GM13977 (cell line): ENCODE measurements around the gene FBXL7.

Source experiments
- DNase-seq: peaks from one replicate; pipeline ENCODE4 v3.0.0; 2012; ENCODE audit warnings: low spot score
- CTCF ChIP-seq: IDR thresholded peaks from 2 replicates; pipeline ENCODE4 v1.5.1; 2012; ENCODE audit warnings: mild to moderate bottlenecking, control low read depth; ENCODE audit not compliant: insufficient read depth; ENCODE audit errors: extremely low read depth, missing control alignments
- in situ Hi-C: fragments of 300-500 bp; cut with MboI; formaldehyde crosslinking; loops from one replicate; pipeline ENCODE4 v1.12.0; 2022; ENCODE audit warnings: low sequenced_read_pairs, low pct_unique_long_range_greater_than_20kb, mixed read lengths, inconsistent platforms; ENCODE audit not compliant: unreplicated experiment

Gene FBXL7

GRCh38 chr5:15627647-15628046 is 127.7 kb downstream of the FBXL7 start:
- no peak for DNase-seq
- in situ Hi-C loops: no loop called here
- no peak for TF ChIP-seq CTCF

GRCh38 chr5:15630441-15630840 is 130.5 kb downstream of the FBXL7 start:
- in situ Hi-C loops: no loop called here
- no peak for DNase-seq
- no peak for TF ChIP-seq CTCF

GRCh38 chr5:15634591-15635288 is 134.8 kb downstream of the FBXL7 start:
- in situ Hi-C loops: no loop called here
- DNase-seq: no peak
- TF ChIP-seq CTCF: no peak

- no peak for TF ChIP-seq CTCF
- DNase-seq: no peak
- in situ Hi-C loops: no loop called here
These were observed 135.3 kb downstream of the FBXL7 start for GRCh38 chr5:15635289-15635616.

GRCh38 chr5:15637345-15637744 is 137.4 kb downstream of the FBXL7 start:
- no peak for DNase-seq
- no peak for TF ChIP-seq CTCF
- in situ Hi-C loops: no loop called here

GRCh38 chr5:15637886-15638285 is 137.9 kb downstream of the FBXL7 start:
- in situ Hi-C loops: no loop called here
- no peak for DNase-seq
- TF ChIP-seq CTCF: no peak

GRCh38 chr5:15638296-15638695 is 138.3 kb downstream of the FBXL7 start:
- in situ Hi-C loops: no loop called here
- TF ChIP-seq CTCF: no peak
- DNase-seq: no peak
